ENCODE measurements around the gene ZKSCAN7.
"Not testable (repeated sequence)": the region's sequence is repeated elsewhere in the genome, so short reads cannot be mapped to it uniquely, and the experiment has no call there.

The ZKSCAN7 gene

GRCh38 chr3:44577354-44577952 is 22.5 kb downstream of the ZKSCAN7 start:
- not testable (repeated sequence) for DNase-seq

- DNase-seq: not testable (repeated sequence)
Measured at GRCh38 chr3:44578316-44578715, 23.3 kb downstream of the ZKSCAN7 start.

GRCh38 chr3:44578924-44579515 is 24.0 kb downstream of the ZKSCAN7 start:
- DNase-seq: not testable (repeated sequence)

GRCh38 chr3:44579749-44580148 is 24.8 kb downstream of the ZKSCAN7 start:
- not testable (repeated sequence) for DNase-seq

GRCh38 chr3:44580971-44581370 is 26.0 kb downstream of the ZKSCAN7 start:
- not testable (repeated sequence) for DNase-seq

GRCh38 chr3:44584646-44585501 is 29.9 kb downstream of the ZKSCAN7 start, which contains the start of gene ZNF660:
Gene ZNF660, plus strand, starts transcription at chr3:44584964. Its CDS starts 9,230 bp downstream, at chr3:44594194.
- DNase-seq: peak; percentile 40

- no peak for DNase-seq
Measured at GRCh38 chr3:44596621-44597020, 41.6 kb downstream of the ZKSCAN7 start.

- no peak for DNase-seq
Measured at GRCh38 chr3:44601749-44602148, 46.8 kb downstream of the ZKSCAN7 start.

GRCh38 chr3:44612678-44613077 is 57.7 kb downstream of the ZKSCAN7 start:
- DNase-seq: no peak

Data from kidney glomerular epithelial cell (primary cell).